CD4-positive, alpha-beta T cell treated with Interleukin-1 beta for 1 hour (primary cell): ENCODE measurements around the gene YPEL1.
"Not testable (repeated sequence)": the region's sequence is repeated elsewhere in the genome, so short reads cannot be mapped to it uniquely, and the experiment has no call there.

ENCODE experiments used
- DNase-seq, 2 donors: peaks; one replicate each; pipeline ENCODE4 v3.0.0-alpha.2; 2020 to 2022

YPEL1 gene

DNA sequence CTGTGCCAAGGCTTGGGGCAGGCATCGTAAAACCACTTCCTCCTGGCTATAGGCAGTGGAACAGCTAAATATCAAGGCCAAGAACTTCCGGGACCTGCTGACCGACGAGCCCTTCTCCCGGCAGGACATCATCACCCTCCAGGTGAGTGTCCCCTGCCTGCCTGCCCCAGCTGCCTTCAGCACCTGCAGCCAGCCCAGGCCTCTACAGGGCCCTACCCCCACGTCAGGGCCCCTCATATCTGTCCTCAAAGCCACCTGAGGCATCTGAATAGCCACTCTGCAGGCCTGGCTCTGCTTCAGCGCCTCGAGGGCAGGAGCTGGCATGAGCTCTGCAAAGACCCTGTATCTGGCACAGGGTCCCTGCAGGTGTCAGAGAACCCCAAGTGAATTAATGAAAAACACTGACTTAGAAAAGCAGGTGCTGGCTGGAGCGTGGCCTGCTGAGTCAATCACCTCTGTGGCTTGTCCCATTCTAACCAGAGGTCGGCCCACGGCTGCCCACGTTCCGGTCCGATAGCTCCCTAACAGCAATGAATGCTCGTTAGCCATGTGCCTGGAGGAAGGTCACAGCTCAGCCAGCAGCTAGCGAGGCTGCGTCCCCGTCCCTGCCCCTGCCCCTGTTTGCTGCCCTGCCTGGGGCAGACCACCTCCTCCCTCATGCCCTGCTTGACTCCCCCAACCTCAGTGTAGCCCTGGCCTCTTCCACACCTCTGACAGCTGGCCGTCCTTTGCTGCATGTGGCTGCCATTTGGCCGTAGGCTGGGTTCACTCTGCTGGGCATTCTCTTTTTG lies 53.0 kb downstream of the YPEL1 start:
- DNase-seq, result no peak

DNA sequence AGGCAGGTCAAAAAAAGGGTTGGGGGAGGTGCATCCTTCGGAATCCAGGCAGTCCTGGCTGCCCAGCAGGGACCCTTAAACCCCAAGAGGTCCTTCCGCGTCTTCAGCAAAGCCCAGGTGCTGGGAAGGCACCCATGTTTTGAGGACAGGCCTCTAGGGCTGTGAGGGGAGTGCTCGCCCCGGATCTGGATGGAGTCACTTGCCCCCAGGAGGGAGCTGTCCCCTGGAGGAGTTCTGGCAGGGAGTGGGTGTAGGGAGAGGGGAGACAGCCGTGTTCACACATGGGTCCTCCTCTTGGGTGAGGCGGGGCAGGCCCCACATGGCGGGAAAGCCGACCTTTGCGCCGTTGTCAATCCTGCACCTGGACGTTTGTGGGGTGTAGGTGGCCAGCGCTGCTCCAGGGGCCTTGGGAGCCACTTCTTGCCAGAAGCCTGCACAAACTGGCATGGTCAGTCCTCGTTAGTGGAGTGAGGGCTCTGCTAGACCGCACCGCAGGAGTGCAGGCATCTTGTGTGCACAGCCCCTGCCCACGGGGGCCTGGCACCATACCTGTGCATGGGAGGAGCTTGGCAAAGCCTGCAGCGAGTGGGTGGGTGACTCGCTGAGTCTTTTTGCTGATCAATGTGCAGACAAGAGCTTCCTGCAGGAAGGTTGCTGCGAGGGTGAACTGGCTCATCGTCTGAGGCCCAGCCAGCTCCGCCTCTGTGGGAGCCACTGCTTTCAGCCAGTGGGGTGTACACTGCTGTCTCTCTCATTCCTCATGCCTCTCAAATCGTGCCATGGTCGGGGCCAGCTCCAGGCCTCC lies 53.8 kb downstream of the YPEL1 start:
- DNase-seq, result no peak

DNA sequence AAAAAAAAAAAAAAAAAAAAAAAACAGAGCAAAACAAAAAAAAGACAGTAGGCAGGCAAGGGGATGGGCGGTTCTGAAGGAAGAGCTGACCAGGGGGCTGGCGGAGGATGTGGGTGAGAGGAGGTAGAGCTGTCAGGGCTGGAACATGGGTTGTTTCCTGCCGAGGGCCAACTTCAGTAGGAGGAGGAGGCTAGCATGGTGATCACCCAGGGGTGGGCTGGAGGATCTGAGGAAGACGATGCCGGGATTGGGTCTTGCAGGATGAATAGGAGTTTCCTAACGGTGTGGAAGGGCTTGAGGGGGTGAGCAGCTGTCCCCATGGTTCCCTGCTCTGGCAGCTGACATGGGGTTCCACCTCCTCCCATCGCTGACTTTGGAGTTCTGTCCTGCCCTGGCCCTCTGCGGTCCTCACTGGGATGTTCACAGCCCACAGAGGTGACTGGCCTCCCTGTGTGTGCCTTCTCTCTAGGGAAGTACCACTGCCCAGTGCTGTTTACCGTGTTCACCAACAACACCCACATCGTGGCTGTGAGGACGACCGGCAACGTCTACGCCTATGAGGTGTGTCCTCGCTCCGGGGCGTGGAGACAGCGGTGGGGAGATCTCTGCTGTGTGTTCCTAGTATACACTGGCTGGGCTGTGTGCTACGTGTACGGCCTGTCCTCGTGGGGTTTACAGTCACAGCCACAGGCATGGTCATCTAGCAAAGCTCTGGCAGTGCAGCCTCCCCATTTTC lies 54.6 kb downstream of the YPEL1 start:
- DNase-seq, result no peak

DNA sequence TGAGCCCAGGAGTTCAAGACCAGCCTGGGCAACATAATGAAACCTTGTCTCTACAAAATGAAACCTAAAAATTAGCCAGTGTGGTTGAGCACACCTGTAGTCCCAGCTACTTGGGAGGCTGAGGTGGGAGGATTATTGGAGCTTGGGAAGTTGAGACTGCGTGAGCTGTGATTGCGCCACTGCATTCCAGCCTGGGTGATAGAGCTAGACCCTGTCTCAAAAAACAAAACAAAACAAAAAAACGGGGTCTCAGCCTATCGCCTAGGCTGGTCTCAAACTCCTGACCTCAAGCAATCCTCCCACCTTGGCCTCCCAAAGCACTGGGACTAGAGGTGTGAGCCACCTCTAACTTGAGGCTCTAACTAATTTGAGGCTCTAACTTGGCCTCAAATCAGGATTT lies 56.2 kb downstream of the YPEL1 start:
- DNase-seq, result no peak

DNA sequence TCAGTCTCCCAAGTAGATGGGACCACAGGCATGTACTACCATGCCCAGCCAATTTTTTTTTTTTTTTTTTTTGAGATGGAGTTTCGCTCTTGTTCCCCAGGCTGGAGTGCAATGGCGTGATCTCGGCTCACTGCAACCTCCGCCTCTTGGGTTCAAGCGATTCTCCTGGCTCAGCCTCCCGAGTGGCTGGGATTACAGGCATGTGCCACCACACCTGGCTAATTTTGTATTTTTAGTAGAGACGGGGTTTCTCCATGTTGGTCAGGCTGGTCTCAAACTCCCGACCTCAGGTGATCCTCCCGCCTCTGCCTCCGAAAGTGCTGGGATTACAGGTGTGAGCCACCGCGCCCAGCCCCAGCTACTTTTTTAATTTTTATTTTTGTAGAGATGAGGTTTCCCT lies 56.8 kb downstream of the YPEL1 start:
- not testable (repeated sequence) for DNase-seq

DNA sequence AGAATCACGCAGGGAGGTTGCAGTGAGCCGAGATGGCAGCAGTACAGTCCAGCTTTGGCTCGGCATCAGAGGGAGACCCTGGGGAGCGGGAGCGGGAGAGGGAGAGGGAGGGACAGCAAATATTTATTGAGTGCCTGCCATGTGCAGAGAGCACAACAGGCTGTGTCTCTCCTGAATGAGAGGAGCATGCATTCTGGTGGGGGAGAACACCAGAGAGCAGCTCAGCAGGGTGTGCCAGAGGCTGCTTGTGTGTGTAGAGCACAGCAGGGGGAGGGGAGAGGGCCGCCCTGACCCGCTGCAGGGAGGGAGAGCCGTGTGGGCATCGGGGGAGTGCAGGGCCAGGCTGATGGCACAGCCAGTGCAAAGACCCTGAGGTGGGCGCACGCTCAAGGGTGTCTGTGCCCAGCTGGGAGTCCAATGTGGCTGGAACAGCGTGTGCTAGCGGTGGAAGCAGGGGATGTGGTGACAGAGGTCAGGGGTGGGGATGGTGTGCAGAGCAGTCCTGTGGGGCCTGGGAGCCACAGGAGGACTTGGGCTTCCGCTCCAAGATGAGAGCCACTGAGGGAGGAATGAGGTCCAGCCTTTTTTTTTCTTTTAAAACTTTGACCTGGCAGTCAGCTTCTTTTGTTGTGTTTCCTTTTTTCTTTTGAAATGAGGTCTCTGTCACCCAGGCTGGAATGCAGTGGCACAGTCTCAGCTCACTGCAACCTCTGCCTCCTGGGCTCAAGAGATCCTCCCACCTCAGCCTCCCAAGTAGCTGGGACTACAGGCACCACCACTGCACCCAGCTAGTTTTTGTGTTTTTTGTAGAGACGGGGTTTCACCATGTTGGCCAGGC lies 57.8 kb downstream of the YPEL1 start:
- no peak for DNase-seq

DNA sequence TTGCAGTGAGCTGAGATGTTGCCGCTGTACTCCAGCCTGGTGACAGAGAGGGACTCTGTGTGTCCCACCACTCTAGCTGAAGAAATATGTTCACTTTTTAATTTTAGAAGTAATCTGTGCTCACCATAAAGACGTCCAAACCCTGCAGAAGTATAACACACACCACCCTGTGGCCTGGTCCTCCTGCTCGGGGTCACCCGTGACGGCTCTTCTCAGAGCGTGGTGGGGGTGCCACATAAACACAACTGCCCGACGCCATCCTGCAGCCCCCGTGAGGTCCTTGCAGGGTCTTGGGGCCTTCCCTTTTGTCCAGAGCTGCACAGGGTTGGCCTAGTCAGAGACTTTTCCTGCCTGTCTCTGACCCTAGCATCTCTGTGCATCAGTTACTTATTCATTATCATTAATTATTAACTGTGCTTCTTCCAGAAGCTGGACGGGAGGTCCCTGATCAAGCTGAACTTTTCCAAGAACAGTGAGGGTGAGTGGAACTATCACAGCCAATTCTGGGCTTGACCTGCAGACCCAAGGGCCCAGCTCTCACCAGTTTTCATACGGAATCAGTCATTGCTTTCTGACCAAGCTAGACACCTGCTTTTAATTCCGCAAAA lies 60.9 kb downstream of the YPEL1 start:
- no peak for DNase-seq

DNA sequence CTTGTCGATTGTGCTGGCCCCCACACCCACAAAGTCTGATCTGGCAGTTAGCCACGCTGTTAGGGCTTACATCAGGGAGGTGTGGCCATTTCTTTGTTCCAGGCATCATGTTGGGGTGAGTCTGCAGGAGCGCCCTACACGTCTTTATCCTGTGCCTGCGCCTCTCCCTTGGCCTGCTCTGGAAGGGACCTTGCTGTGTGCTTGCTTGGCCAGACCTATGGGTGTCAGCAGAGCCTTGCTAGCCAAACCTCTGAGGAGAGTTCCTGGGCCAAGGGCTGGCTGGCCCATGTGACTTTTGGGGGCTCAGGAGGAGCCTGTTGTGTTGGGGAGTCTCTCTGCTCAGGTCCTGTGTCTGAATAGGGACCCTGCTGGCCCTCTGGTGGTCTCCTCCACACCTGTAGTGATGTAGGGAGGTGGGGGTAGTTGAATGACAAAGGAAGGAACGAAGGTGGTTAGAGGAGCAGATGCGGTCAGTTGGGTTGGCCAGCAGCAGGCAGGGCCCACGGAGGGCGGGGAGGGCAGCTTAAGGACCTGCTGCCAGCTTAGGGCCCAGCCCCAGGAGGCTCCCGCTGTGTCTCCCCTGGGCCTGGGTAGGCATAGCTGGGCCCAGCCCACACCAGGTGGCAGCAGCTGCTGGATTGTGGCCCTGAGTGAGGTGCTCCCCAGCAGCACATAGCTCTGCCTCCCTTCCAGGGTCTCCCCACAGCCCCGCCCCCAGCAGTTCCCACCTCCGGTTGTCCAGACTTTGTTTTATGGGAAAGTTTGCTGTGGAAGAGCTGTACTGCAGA lies 61.9 kb downstream of the YPEL1 start:
- no peak for DNase-seq

DNA sequence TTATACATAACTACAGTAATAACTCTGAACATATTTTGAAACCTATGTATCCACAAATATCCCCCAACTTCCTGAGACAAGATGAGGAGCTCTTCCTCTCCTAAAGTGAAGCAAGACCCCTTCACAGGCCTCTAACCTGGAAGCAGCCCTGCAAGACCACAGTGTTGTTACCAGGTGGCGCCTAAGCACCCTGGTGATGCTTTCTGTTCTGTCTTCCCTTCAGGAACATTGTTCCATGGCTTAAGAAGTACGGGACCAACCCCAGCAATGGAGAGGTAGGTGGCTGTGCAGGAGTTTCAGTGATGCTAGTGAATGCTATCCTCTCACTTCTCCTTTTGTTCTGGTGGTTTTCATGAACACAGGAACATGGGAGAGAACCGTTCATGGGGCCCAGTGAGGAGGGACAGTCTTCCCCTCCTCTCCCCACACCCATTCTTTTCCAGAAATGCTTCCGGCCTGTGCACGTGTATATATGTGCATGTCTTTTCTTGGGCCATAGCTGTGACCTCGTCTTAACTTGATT lies 63.4 kb downstream of the YPEL1 start:
- DNase-seq, result no peak

DNA sequence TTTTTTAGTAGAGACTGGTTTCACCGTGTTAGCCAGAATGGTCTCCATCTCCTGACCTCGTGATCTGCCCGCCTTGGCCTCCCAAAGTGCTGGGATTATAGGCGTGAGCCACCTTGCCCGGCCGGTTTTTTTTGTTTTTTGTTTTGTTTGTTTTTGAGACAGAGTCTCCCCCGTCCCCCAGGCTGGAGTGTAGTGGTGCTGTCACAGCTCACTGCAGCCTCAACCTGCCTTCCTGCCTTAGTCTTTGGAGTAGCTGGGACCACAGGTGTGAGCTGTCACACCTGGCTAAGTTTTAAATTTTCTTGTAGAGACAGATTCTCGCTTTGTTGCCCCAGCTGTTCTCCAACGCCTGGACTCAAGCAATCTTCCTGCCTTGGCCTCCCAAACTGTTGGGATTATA lies 66.6 kb downstream of the YPEL1 start:
- DNase-seq, result no peak

DNA sequence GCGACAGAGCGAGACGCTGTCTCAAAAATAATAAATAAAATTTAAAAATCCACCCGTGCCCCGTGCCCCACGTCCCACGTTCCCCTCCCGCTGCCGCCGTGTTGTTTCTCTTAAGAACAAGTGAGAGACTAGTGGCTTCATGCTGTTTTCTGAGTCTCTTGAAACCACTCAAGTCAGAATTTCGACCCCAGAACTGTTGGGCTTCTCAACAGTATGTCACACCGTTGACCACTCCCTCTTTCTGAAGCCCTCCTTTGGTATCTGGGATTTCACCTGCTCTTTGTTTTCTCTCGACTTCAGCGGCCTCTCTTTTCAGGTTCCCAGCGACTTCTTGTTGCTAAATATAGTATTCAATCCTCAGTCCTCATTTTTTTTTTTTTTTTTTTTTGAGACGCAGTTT lies 68.8 kb downstream of the YPEL1 start:
- no peak for DNase-seq

DNA sequence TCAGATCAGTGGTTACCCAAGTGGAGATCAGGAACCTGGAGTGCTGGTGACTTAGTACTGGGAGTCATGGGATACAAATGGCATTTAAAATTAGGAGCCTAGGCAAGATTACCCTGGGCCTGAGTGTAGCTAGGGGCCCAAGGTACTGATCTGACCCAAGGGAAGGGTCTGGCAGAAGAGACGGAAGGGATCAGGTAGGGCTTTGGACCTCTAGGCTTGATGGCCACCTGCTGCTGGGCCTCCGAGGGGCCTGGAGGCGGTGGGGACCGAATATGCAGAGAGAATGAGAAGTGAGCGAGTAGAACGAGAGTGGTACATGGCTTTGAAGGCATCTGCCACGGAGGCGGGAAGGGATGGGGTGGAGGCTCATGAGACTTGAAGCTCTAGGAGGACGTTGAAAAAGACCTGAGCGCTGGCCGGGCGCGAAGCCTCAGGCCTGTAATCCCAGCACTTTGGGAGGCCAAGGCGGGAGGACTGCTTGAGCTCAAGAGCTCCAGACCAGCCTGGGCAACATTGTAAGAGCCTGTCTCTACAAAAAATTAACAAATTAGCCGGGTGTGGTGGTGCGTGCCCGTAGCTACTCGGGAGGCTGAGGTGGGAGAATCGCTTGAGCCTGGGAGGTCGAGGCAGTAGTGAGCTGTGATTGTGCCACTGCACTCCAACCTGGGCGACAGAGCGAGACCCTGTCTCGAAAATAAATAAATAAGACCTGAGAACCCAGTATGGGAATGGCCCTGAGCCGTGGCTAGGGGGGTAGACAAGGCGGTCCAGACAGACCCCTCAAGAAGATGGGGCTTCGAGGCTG lies 70.3 kb downstream of the YPEL1 start:
- no peak for DNase-seq

DNA sequence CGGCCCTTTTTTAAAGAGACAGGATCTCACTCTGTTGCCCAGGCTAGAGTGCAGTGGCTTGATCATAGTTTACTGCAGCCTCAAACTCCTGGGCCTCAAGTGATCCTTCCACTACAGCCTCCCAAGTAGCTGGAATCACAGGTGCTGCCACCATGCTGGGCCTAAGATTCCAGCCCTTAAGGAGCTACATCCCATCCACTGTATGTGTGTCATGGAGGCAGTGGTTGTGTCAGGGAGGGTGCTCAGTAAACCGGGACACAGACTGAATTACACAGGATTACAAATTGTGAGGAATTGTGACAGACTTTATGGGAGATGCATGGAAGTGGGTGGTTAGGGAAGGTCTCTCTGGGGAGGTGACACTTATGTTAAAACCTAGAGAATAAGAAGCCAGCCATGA lies 71.9 kb downstream of the YPEL1 start:
- DNase-seq, result no peak

DNA sequence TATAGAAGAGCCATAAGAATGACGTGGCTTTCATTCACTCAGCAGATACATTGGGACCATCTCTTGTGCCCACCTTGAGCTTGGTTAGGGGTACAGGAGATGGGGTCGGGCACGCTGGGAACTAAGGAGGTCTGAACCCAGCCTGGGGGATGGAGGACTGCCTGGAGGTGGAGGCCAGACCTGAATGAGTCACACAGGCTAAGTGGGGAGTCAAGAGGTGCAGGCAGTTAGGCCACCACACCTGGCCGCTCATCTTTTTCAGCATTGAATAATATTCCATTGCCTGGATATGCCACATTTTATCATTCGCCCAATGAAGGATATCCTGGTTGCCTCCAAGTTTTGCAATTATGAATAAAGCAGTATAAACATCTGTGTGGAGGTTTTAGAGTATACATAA lies 73.6 kb downstream of the YPEL1 start:
- DNase-seq, result no peak

DNA sequence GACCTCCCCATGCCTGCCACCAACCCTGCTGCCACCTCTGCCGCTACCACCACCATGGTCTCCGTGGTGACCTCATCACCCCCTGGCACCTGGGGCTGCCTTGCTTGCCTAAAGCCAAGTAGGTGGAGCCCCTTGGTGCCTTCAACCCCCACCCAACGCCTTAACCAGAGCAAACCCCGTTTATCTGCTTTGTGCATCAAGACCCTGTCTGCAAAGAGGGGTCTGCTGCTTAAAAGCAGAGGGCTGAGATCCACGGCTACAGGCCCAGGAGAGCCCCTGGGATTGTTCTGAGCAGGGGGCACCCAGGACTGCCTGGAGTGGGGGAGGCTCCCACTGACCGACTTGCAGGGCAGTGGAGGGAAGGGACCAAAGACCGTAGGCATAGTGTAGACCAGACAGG lies 74.7 kb downstream of the YPEL1 start:
- no peak for DNase-seq

DNA sequence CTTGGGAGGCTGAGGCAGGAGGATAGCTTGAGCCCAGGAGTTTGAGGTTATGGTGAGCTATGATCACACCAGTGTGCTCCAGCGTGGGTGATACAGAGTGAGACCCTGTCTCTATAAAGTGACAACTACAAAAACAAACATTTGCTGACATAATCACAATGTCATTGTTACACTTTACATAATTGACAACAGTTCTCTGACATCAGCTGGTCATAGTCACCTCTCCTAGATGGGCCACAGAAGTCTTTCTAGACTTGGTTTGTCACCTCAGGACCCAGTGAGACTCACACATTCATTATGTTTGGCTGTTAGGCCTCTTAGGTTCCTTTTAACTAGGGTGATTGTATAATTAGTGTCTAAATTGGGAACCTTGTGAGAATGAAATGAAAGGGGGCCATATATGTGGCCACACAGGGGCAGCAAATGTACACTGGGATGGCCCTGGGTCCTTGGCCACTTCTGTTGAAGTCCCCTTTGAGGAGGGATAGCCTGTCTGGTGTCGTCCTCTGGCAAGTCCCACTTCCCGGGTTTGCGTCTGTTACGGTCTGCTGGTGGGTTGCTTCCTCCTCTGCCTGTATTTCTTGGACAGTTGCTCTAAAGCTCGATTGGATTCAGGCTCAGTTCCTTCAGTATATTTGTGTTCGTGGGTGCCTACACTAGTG lies 75.6 kb downstream of the YPEL1 start:
- DNase-seq, result no peak

DNA sequence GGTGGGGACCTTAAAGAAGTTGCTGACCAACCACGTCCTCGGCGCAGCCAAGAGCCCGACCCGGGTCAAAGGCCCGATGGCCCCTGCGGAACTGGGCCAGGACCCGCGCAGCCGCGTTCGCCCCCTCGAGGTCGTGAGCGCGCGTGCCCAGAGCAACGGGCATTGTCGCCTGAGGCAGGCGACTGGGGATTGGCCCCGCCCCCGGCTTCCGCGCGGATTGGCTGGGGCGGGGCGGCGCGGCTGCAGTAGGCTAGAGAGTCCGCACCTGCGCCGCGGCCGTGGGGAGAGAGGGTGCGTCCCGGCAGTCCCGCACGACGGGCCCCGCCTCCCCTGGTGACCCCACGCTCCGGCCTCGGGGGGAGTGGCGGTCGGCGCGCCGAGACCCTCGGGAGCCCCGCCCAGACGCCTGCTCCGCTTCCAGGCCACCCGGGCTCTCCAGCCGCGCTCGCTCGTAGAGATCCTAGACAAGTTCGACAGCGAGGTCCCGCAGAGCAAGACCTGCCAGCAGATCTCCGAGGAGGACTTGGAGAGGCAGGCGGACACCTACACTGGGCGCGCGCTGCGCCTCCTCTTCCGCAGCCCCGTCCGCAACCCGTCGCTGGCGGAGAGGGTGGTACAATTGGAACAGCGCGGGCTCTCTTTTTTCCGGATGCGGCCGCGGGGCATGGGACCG lies 78.1 kb downstream of the YPEL1 start:
- DNase-seq, result peak; percentile 80 to 81

DNA sequence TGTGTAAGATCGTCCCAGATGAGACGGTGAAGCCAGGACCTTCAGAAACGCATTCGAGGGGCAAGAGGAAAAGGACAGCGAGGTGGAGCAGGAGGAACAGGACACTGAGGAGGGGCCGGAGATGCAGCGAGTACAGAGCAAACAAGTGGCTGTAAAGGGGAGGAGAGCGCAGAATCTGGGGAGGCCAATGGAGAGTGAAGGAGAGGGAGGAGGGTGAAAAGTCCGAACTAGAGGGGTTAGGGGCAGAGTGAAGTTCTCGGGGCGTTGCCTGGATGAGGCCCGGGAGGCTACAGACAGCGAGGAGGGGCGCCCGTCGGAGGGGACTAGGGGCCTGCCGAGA lies 78.6 kb downstream of the YPEL1 start:
- DNase-seq, result no peak
